HL-60/S4 (cell line): ENCODE measurements around the gene MAPK9.

Source experiments
- in situ Hi-C: fragments of 300-500 bp; cut with MboI; formaldehyde crosslinking; loops from 2 replicates; pipeline ENCODE4 v1.14.3; 2022; ENCODE audit warnings: low sequenced_read_pairs

Gene MAPK9

DNA sequence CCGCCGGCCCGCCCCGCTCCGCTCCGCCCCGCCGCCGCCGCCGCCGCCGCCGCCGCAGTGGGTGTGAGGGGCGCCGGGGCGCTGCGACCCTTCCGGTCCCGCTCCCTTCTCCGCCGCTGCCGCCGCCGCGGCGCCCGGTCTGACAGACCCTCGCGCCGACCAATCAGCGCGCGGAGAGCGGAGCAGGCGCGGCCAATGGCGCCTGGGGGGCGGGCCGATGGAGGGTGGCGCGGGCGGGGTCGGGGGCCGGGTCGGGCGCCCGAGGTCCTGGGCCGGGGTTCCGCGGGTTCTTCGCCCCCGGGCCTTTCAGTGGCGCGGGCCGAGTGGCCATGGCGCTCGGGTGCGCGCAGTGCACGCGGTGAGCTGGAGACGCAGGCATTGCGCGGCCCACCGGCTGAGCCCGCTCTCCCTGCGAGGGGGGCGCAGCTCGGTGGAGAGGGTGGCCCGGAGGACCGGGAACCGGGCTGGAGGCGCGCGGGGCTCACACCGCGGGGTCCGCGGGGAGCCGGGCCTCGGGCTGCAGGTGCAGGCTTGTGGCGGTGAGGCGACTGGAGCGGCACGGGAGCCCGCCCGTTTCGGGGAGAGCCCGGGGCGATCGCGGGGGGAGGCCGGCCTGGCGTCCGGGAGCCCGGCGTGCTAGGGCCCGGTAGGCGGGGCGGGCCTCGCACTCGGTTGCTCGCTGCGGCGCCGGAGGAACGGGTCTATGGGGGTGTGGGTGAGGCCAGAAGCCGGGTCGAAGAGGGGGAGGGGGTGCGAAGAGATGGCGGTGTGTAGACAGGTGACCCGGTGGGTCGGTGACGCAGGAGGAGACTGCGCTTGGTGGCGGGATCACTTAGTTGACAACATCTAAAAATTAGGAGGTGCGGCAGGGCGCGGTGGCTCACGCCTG lies at the start of gene MAPK9:
MAPK9 (minus strand) TSS at position 141 of the 889 bp plus-strand sequence. CDS start 11,522 bp downstream, outside the sequence.
- in situ Hi-C loops, result no loop called here

DNA sequence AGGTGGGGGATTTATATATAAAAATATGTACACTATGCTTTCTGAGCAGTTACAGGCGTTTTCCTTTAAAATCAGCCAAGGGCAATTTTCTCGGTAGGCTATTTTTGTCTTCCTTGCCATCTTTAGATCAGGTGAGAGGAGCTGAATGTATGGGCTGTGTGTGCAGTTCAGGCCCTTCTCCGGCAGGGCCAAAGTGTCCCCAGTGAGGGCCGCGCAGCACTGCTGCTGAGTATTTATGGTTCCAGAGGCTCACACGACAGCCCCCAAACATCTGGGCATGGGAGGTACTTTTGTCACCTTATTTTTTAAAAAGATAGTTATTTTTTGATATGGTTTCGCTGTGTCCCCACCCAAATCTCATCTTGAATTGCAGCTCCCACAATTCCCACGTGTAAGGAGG lies 49.7 kb upstream of the MAPK9 start:
- in situ Hi-C loops, result no loop called here

DNA sequence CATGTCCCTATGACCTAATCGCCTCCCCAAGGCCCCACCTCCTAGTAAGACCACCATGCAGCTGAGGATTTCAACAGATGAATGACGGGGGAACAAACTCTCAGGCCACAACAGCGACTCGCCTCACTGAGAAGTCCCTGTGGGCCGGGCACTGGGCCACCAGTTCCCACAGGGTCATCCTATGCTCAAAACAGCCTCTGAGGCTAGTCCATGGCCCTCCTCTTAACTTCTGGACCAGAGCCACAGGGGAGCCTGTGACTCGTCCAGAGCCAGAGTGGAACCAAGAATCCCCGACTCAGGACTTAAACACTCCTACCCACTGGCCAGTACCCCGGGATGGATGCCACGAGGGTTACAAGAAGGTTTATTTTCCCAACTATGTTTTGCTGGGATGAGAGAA lies 49.0 kb upstream of the MAPK9 start:
- in situ Hi-C loops, result no loop called here

DNA sequence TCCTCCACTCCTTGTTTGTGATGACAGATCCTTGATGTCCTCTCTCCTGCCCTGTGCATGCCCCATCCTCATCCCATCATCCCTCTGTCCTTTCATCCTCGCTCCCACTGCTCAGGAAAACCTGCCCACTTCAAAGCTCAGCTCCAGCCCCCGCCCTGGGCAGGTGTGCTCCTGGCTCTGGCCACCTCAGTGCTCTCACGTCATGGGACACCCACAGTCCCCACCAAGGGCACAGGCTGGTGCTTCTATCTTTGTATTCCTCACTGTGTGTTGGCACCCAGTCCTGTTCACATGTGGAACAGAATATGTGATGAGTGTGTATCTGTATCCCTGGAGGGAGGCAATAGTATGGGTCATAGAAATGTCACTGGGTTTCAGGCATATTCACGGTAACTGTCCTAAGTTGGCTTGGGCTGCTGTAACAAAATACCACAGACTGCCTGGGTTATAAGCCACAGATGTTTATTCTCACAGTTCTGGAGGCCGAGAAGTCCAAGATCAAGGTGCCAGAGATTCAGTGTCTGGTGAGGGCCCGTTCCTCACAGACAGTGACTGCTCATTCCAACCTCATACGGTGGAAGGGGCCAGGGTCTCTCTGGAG lies 47.8 kb upstream of the MAPK9 start:
- in situ Hi-C loops, result no loop called here

DNA sequence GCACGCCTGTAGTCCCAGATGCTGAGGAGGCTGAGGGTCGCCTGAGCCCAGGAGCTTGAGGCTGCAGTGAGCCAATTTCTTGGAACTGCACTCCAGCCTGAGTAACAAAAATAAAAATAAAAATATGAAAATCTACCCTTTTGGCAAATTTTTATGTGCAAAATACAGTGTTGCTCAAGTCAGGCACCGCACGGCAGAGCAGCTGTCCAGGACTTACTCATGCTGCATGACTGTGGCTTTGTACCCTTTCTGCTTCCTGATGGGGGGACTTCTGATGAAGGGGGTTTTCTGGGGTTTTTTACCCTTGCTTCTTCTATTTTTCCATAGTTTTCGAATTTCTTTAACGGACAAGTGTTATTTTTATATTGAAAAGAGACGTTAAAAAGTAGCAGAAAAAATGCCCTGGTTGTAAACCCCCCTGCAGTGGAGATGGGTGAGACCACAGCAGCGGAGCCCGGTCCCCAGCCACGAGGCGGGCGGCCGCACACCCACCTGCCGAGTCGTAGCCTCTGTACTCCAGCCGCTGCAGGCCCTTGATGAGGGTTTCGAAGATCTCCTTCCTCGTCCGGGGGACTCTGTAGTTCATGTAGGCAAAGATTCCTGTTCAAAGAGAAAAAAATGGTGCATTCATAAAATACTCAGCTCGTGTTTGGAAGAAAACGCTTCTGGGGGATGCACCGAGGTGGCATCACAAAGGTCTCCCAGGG lies 46.3 kb upstream of the MAPK9 start:
- in situ Hi-C loops, result no loop called here

DNA sequence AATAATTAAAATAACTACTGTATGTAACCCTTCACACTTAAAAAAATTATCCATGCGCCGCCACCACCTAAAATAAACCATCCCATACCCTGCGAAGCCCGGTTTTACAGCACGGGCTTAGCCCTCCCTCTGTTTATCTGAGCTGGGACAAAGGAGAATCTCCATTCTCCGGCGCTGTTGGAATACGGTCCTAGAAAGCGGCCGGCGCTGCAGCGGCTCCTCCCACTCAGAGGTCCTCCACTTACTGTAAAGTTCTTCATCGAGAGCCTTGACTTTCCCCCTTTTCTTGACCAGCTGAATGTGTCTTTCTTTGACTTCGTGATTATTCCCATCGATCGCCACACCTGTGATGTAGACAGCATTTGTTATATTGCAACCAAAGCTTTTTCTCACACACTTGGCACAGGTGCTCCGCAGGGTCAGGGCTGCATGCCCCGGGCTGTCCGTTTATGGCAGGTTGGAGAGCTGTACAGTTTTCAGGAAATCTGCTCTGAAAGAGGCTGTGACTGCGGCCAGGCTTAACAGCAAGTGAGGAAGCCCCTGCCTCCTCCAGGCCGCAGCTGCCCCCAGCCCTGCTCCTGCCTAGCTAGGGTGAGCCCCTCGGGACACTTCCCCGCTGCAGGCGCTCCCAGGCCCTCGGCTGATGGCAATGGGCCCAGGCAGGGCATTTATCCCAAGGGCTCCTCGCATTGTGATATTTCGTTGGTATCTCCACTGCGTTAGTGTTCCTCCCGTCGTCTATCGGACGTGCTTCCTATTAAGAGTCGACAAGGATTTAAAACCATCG lies 44.5 kb upstream of the MAPK9 start:
- in situ Hi-C loops, result no loop called here

DNA sequence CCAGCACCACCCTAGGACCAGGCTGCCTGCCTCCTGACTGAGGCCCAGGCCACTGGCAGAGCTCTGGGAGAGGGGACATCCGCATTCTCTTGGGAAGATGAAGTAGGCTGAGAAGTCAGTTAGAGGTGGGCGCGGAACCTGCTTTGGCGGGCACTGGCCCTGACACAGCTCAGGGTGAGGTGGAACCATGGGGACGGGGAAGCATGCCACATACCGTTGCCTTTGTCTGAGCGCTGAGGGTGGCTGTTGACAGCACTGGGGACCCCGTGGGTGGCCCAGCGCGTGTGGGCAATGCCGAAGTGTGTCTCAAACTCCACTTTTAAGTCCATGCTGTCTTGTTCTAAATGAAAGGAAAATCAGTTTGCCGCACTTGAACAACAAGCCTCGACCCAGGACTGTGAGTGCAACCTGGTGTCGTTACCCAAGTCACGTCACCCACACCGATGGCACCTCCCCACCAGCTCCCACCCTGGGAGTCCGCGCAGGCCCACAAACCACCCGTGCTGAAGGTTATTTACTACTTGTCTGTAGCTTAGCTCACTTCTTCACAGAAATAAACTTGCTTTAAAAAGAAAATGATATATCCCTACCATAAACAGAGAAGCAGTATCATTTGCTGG lies 43.8 kb upstream of the MAPK9 start:
- in situ Hi-C loops, result no loop called here

GRCh38 chr5:180334751-180335613 lies 43.1 kb upstream of the MAPK9 start:
- in situ Hi-C loops, result no loop called here

DNA sequence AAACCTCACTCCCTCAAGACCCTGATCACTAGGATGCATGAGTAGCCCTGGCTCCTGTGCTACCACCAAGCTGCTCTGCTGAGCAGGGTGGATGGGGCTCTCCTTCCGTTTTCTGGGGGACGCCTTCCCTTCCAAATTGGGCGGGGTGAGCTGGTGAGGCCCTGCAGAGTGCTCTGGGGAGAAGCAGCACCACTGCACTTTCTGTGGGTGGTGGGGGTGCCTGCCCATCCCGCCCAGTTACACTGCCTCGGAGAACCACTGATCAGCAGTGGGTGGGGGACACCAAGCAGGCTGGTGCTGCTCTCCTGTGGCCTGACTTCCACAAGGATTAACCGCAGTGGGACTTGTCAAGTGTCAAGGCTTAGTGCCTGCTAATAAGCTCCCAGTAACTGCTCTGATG lies 42.3 kb upstream of the MAPK9 start:
- in situ Hi-C loops, result no loop called here

DNA sequence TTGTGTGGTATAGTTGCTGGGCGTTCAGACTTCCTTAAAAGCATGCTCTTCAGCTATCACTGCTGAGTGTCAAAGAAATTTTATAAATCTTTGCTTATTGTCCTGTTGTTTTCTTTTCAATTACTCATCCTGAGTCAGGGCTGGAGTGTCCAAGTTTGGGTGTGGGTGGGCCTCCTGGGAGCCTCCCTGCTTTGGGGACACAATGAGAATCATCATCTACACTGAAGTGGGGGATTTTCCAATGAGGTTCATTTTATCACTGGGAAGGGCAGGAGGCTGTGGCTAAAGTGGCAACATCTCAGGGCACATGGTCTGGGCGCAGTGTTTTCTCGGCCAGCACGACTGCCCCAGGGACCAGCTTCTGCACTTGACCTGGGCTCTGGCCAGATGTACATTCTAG lies 41.8 kb upstream of the MAPK9 start:
- in situ Hi-C loops, result no loop called here

- in situ Hi-C loops, result no loop called here
Observed at GRCh38 chr5:180332861-180333260, 41.0 kb upstream of the MAPK9 start.

DNA sequence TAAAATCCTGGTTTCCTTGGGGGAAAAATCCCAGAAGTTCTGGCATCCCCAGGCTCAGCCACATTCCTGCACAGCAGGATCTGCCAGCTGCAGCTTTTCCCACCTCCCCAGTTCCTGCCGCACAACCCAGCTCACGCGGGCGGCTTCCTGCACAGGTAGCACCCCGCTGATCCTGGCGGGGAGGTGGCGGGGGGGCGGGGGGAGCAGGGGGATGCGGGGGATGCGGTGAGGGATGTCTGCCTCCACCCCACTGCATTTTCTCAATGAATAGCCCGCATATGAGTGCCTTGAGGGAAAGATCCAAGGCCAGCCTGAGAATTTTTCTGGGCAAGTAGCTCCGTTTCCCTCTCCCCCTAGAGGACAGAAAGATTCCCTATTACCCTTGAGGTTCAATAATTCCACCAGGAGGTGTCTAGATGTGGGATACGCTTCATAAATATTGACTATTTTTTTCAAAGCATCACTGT lies 40.2 kb upstream of the MAPK9 start:
- in situ Hi-C loops, result no loop called here

GRCh38 chr5:180331647-180331950 lies 39.7 kb upstream of the MAPK9 start:
- in situ Hi-C loops, result no loop called here

DNA sequence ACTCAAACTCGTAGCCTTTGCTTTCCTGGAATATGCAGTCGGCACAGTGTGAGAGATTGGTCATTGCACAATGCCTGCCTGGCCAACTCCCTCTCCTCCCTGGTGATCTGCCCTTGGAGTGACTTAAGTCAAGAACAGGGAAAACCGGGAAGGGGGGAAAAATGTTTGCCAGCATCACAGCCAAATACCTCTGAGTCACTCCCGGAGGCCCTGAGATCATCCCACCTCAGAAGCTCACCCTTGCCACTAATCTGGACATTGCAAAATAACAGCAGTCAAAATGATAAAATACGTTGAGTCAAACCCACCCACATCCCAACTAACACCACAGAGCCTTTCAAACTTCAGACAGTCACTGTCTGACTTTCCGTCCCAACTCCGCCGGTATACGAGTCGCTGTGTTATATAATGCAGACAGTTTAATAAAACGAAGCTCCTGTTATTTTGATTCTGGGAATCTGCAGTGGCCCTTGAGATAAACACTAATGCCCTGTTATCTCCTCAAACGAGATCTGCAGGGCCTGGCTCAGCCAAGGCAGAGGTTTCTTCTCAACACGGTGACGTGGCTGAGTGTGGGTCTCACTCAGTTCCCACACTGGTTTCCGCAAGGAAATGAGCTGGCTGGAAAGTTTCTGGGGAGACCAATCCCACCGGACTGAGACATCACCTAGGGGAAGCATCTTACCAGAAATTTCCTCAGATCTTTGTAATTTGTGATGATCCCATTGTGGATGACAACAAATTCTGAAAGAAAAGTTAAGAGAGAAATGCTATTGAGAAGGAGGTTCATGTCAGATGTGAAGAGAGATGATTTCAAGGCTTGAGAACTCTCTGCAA lies 39.1 kb upstream of the MAPK9 start:
- in situ Hi-C loops, result no loop called here

GRCh38 chr5:180330270-180330648 lies 38.4 kb upstream of the MAPK9 start:
- in situ Hi-C loops, result no loop called here

- in situ Hi-C loops, result no loop called here
Observed at GRCh38 chr5:180329606-180330269, 37.9 kb upstream of the MAPK9 start.

DNA sequence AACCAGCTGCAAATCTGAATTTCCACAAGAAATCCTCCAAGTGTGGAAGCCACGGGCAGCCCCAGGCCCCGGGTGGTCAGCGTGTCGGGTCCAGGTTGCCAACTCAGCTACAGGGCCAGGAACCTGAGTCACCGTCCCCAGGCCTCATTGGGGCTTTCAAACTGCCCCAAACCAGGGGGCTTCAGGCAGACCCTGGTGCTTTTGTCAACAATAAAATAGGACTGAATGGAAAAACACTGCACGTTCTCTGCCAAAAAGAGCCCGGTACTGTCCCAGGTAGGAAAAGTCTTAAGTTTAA lies 37.2 kb upstream of the MAPK9 start:
- in situ Hi-C loops, result no loop called here

DNA sequence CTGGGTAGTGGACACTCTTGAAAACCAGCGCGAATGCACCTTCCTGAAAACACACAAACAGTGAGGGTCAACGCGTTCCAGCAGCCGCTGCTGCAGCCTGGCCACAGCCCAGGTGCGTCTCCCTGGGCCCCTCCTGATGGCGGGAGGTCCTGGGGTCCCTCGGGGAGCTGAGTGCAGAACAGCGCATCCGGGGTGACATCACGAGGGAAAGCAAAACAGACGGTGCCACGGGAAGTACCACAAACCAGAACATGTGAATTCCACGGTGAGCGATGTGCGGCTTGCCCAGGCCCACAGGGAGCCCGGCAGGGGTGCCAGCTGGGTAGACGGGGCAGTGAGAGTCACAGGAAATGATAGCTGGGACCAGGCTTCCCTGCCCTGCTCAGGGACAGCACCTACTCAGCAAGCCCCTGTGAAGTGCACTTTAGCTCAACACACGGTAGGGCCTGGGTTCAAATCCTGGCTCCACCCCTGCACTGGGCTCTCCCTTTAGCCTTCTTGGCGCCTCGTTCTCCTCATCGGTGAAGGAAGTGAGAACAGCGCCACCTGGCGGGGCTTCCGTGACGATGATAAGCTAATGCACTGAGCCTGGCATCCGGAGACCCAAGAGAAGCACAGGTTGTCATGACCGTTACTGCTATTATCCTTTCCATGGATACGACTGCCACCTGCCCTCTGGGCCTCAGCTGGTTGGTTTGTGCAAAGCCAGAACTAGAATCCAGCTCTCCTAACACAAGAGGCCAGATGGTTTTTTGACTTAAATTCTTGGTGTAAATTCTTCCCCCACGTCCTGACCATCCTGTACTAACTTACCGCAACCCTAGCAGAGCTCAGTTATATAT lies 36.6 kb upstream of the MAPK9 start:
- in situ Hi-C loops, result no loop called here
